Measurements from ENCODE around the gene GALNT2. TPM values are rescaled to one million over a fixed set of nuclear protein-coding genes. Genes with fewer than 3 reads are reported as not detected.

Gene GALNT2
- total and polyA plus RNA-seq, 2 of the 4 experiments (the other 2 are of a cell fraction) = 50.4 to 189 TPM

DNA sequence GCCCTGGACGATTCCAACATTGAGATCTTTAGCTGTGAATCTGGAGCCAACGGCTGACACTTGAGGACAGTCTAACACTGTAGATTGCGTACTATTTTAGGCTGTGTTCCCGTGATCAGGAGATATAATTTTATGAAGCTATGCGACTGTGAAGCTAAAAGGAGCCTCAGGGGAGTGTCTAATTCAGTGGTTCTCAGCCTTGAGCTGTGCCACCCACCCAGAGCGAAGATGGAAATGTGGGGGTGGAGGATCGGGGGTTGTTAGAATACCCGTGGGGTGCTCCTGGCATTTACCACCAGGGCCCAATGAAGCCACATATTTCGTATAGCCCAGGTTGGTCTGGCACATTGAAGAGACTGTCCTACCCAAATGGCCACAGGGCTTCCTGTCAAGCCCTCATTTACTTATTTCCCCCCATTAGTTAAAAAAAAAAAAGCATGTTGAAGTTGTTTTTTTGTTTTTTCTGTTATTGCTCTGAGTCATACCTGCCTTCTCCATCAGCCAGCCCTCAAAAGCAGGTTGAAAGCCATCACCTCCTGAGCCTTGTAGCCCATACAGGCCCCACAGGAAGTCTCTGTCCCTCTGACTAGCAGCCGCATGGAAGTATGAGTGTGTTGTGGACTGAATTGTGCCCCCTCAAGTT lies 141.7 kb downstream of the GALNT2 start:
- ATAC-seq (ENCODE audit: low read depth) = no peak
- no peak overlapping the region for H3K56ac ChIP-seq (ENCODE audit: extremely low read depth, insufficient read depth, low read length)
- POLR2A ChIA-PET (ENCODE audit: unreplicated experiment) = no interaction called here

More for the DNA sequence above, 141.7 kb downstream of the GALNT2 start:
- Histone ChIP-seq H4K91ac (ENCODE audit: insufficient read depth, low read depth, low read length) (no peak overlapping the region), H3K4ac (ENCODE audit: low read depth, low read length) (no peak overlapping the region; the same call in 1 of the 2 replicates), H3K9me3 (ENCODE audit: control insufficient read depth, insufficient read depth, low read length) (no peaks in the 10 kb centered on the region), H3K36me3 (ENCODE audit: control insufficient read depth, insufficient read depth, low read length) (peaks cover 10% of the 10 kb centered on the region), H2AK9ac (replicated peaks; ENCODE audit: low read depth, low read length, poor library complexity) (no peak overlapping the region), H2BK5ac (ENCODE audit: low read depth, low read length, poor library complexity, severe bottlenecking) (no peak overlapping the region), H3K18ac (ENCODE audit: low read depth, low read length) (no peak overlapping the region), H4K8ac (ENCODE audit: low read depth in 2 of 2, low read length in 2 of 2) (no peak overlapping the region), H2BK120ac (ENCODE audit: low read depth, low read length) (no peak overlapping the region), H3K4me2 (ENCODE audit: low read depth, low read length) (no peak overlapping the region), H3K4me3 (ENCODE audit: insufficient read depth, low read depth, low read length) (no peak overlapping the region), H4K5ac (ENCODE audit: low read depth, low read length) (no peak overlapping the region), H2BK15ac (ENCODE audit: low read depth, low read length) (no peak overlapping the region), H4K20me1 (ENCODE audit: insufficient read depth, low read length) (peaks cover 42% of the 10 kb centered on the region), H3K27ac (ENCODE audit: insufficient read depth, low read length) (no peak overlapping the region), H2AK5ac (ENCODE audit: low read depth, low read length) (no peak overlapping the region), H2BK20ac (ENCODE audit: low read depth, low read length) (no peak overlapping the region), H3K79me1 (ENCODE audit: low read depth in 1 of 2, low read length in 2 of 2) (peaks cover 35 to 54% of the 10 kb centered on the region in 2 experiments), H3K23ac (ENCODE audit: low read depth, low read length) (no peak overlapping the region), H2AFZ (replicated peaks; ENCODE audit: low read length, poor library complexity) (no peak overlapping the region), H3K27me3 (ENCODE audit: control insufficient read depth, insufficient read depth, low read length) (no peaks in the 10 kb centered on the region), H3K4me1 (ENCODE audit: control insufficient read depth, insufficient read depth, low read length) (peaks cover 16% of the 10 kb centered on the region), H3K14ac (replicated peaks; ENCODE audit: low read depth, low read length) (0 out of 2 replicates have a peak overlapping the region, but pooled peaks have one; percentile 15), H3K9me1 (ENCODE audit: insufficient read depth, low read length) (peaks cover 17% of the 10 kb centered on the region), H3K9ac (ENCODE audit: low read depth, low read length) (no peak overlapping the region)
- 100% methylated on average over 2 of the region's 10 CpGs; no CpG with 5 or more reads in 1 of the 2 experiments for WGBS, 2 experiments (ENCODE audit: extremely low coverage in 2 of 2, insufficient read length in 1 of 2)
- in situ Hi-C loops (cut with MboI; ENCODE audit: low sequenced_read_pairs) = no loop called here
- no peak for DNase-seq
- dilution Hi-C loops (cut with HindIII; ENCODE audit: low sequenced_read_pairs, unreplicated experiment) = no loop called here
- TF ChIP-seq MXI1 (IDR thresholded peaks at IDR 0.05; ENCODE audit: borderline replicate concordance, low read depth, low read length) (no peak), POLR2A (IDR thresholded peaks at IDR 0.05; ENCODE audit: low read depth, low read length) (no peak), FOS (IDR thresholded peaks at IDR 0.05; ENCODE audit: low read depth, low read length) (no peak), MAZ (IDR thresholded peaks at IDR 0.05; ENCODE audit: borderline replicate concordance, low read depth, low read length) (no peak), BHLHE40 (IDR thresholded peaks at IDR 0.05; ENCODE audit: low read depth, low read length) (no peak), CHD1 (IDR thresholded peaks at IDR 0.05; ENCODE audit: low read depth, low read length) (no peak)
- BruUV-seq (replicated peaks) = no TSS peak
- intact Hi-C loops (cut with micrococcal nuclease) = no loop called here
- CTCF ChIA-PET = no interaction called here

Measured in IMR-90 (cell line).